PC-3 (cell line): Measurements from ENCODE around the gene NDUFV3. TPM values are rescaled to one million over a fixed set of nuclear protein-coding genes. Genes with fewer than 3 reads are reported as not detected.

Experiments used
- ATAC-seq: fragments of 200-7000 bp; cut with Tn5 transposase; 2 replicates; pipeline ENCODE4 v1.9.1; 2020; ENCODE audit warnings: mild to moderate bottlenecking, moderate library complexity
- BruUV-seq: library from RNA; stranded (reverse); fragments of 400-500 nt; replicated peaks from 2 replicates; lab custom pipeline; 2021; lab: Mats Ljungman, UMichigan
- CTCF ChIA-PET: fragments of 300-600 bp; sonication (Branson Sonifier 250); formaldehyde crosslinking; loops from one replicate; lab custom pipeline; 2022; ENCODE audit warnings: antibody characterized with exemption; lab: Charles Lee
- POLR2A ChIA-PET: fragments of 300-600 bp; sonication (Branson Sonifier 250); formaldehyde crosslinking; loops from one replicate; lab custom pipeline; 2022; ENCODE audit warnings: antibody characterized with exemption; ENCODE audit not compliant: unreplicated experiment; lab: Charles Lee
- DNase-seq: peaks from one replicate; pipeline ENCODE4 v3.0.0-alpha.2; 2015
- H2AFZ ChIP-seq: fragments of 300-600 bp; sonication (generic); 2 replicates; pipeline ENCODE4 v1.6.0; 2016; ENCODE audit warnings: antibody characterized with exemption, low read length
- H3F3A ChIP-seq: fragments of 300-600 bp; sonication (generic); one replicate; pipeline ENCODE4 v1.6.0; 2017; ENCODE audit warnings: antibody characterized with exemption, low read length, control low read depth, mild to moderate bottlenecking; ENCODE audit not compliant: unreplicated experiment
- H3K27ac ChIP-seq: fragments of 300-600 bp; sonication (generic); 2 replicates; pipeline ENCODE4 v1.5.1; 2016; ENCODE audit warnings: mild to moderate bottlenecking, low read length
- H3K27me3 ChIP-seq: fragments of 300-600 bp; sonication (generic); 2 replicates; pipeline ENCODE4 v1.6.1; 2016; ENCODE audit warnings: low read length, mixed read lengths
- H3K36me3 ChIP-seq: fragments of 300-600 bp; sonication (generic); 2 replicates; pipeline ENCODE4 v1.6.1; 2016; ENCODE audit warnings: low read depth, mixed run types, low read length, mixed read lengths
- H3K4me1 ChIP-seq: fragments of 300-600 bp; sonication (generic); 2 replicates; pipeline ENCODE4 v1.5.1; 2016; ENCODE audit warnings: low read length; ENCODE audit not compliant: insufficient read depth
- H3K4me2 ChIP-seq: fragments of 300-600 bp; sonication (generic); 2 replicates; pipeline ENCODE4 v1.6.0; 2016; ENCODE audit warnings: low read length
- H3K4me3 ChIP-seq: fragments of 300-600 bp; sonication (generic); 2 replicates; pipeline ENCODE4 v1.5.1; 2016; ENCODE audit warnings: mild to moderate bottlenecking, low read length, mixed read lengths
- H3K79me2 ChIP-seq: fragments of 300-600 bp; sonication (generic); 2 replicates; pipeline ENCODE4 v1.6.1; 2017; ENCODE audit warnings: low read length, mixed read lengths
- H3K9ac ChIP-seq: fragments of 300-600 bp; sonication (generic); 2 replicates; pipeline ENCODE4 v1.6.0; 2016; ENCODE audit warnings: mild to moderate bottlenecking, low read length
- H3K9me2 ChIP-seq: fragments of 300-600 bp; sonication (generic); replicated peaks from 2 replicates; pipeline ENCODE4 v1.6.1; 2016; ENCODE audit warnings: mixed run types, low read length, mixed read lengths
- H3K9me3 ChIP-seq: fragments of 300-600 bp; sonication (generic); 2 replicates; pipeline ENCODE4 v1.6.1; 2016; ENCODE audit warnings: low read length, mixed read lengths
- H4K20me1 ChIP-seq: fragments of 300-600 bp; sonication (generic); 2 replicates; pipeline ENCODE4 v1.6.1; 2016; ENCODE audit warnings: low read length, mixed read lengths
- CTCF ChIP-seq: fragments of 300-600 bp; sonication (generic); conservative IDR thresholded peaks from 2 replicates; pipeline ENCODE4 v1.5.1; 2017; ENCODE audit warnings: antibody characterized with exemption, low read depth, mild to moderate bottlenecking, low read length
- EZH2 ChIP-seq: fragments of 300-600 bp; sonication (generic); IDR thresholded peaks from one replicate; pipeline ENCODE4 v1.6.1; 2017; ENCODE audit warnings: antibody characterized with exemption, mild to moderate bottlenecking, low read length; ENCODE audit not compliant: unreplicated experiment
- EZH2phosphoT487 ChIP-seq: fragments of 300-600 bp; sonication (generic); IDR thresholded peaks from 2 replicates; pipeline ENCODE4 v1.6.1; 2018; ENCODE audit warnings: mild to moderate bottlenecking, antibody characterized with exemption, low read length, borderline replicate concordance
- intact Hi-C: fragments of 100-400 bp; cut with micrococcal nuclease; formaldehyde crosslinking; loops from 2 replicates; pipeline ENCODE4 v1.9.0; 2023
- total RNA-seq: library from RNA; depleted of rRNA; stranded (reverse); fragments of >200 nt; gene quantifications from 2 replicates; pipeline ENCODE4 v1.2.3, GENCODE V29; 2014

The NDUFV3 gene
- total RNA-seq, 1 experiment from 2014 or later, result 61.6 TPM

DNA sequence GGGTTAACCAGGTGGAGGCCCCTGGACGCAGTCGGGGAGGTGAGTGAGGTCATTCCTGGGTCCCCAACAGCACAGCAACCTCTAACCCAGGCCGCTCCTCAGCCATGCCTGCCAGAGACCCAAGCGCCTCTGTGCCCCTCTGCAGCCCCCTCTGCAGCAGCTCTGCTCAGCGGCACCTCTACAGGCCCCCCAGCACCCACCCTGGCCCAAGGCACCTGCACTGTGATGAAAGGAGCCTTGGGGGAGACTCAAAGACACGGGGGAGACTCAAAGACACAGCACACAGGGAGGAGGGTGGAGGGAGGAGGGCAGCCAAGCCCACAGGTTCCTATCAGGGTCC, 33.2 kb upstream of the NDUFV3 start:
- ChIA-PET CTCF (no interaction called here), POLR2A (no interaction called here)
- H3K36me3 ChIP-seq, result peaks cover 79% of the 10 kb centered on the region
- H3K27ac ChIP-seq, result no peak overlapping the region
- H3K4me3 ChIP-seq, result no peak overlapping the region
- no peak for DNase-seq
- intact Hi-C loops, result no loop called here
- H3K4me1 ChIP-seq, result no peaks in the 10 kb centered on the region
- H3F3A ChIP-seq, result no peaks in the 10 kb centered on the region
- no peaks in the 10 kb centered on the region for H3K27me3 ChIP-seq
- no peak for TF ChIP-seq EZH2phosphoT487
- TF ChIP-seq CTCF, result no peak
- no peak for TF ChIP-seq EZH2
- ATAC-seq, result no peak
- BruUV-seq, result no TSS peak
- peaks cover 73% of the 10 kb centered on the region for H3K79me2 ChIP-seq
- H3K9me2 ChIP-seq, result no peaks in the 10 kb centered on the region
- no peak overlapping the region for H3K4me2 ChIP-seq
- no peak overlapping the region for H2AFZ ChIP-seq
- no peaks in the 10 kb centered on the region for H3K9me3 ChIP-seq
- peaks cover 62% of the 10 kb centered on the region for H4K20me1 ChIP-seq
- no peak overlapping the region for H3K9ac ChIP-seq

DNA sequence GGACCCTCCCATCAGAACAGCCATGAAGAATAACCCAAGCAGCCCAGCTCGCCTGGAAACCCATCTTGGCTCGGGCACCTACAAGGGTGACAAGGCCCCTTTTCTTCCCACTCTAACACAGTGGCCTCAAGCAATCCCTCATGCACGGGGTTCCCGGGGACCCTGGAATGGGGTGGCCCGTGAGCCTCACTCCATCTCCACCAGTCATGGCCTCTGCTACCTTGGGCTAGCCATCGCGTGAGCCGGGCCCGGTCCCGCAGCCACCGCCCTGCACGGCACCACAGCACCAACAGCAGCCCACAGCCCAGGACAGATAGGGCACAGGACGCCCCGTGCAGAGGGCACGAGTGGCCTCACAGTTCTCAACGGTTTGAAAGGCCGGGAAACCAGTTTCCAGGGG, 32.8 kb upstream of the NDUFV3 start:
- Histone ChIP-seq H4K20me1 (peaks cover 64% of the 10 kb centered on the region), H3K9ac (no peak overlapping the region), H3K9me2 (no peaks in the 10 kb centered on the region), H3K36me3 (peaks cover 75% of the 10 kb centered on the region), H3K4me2 (no peak overlapping the region), H2AFZ (no peak overlapping the region), H3F3A (no peaks in the 10 kb centered on the region), H3K4me1 (no peaks in the 10 kb centered on the region), H3K27me3 (no peaks in the 10 kb centered on the region), H3K79me2 (peaks cover 78% of the 10 kb centered on the region), H3K27ac (no peak overlapping the region), H3K9me3 (no peaks in the 10 kb centered on the region), H3K4me3 (no peak overlapping the region)
- TF ChIP-seq CTCF (no peak), EZH2 (no peak), EZH2phosphoT487 (no peak)
- BruUV-seq, result no TSS peak
- CTCF ChIA-PET, result no interaction called here
- no peak for ATAC-seq
- POLR2A ChIA-PET, result no interaction called here
- no peak for DNase-seq
- intact Hi-C loops, result no loop called here

GRCh38 chr21:42861311-42861847, 31.7 kb upstream of the NDUFV3 start:
- Histone ChIP-seq H3K27ac (no peak overlapping the region), H3K4me3 (no peak overlapping the region), H3K27me3 (no peaks in the 10 kb centered on the region), H3K9me3 (no peaks in the 10 kb centered on the region), H3K79me2 (peaks cover 88% of the 10 kb centered on the region), H3K9ac (no peak overlapping the region), H4K20me1 (peaks cover 71% of the 10 kb centered on the region), H3F3A (no peaks in the 10 kb centered on the region), H3K36me3 (peaks cover 69% of the 10 kb centered on the region), H2AFZ (no peak overlapping the region), H3K4me1 (no peaks in the 10 kb centered on the region), H3K4me2 (no peak overlapping the region), H3K9me2 (no peaks in the 10 kb centered on the region)
- ChIA-PET POLR2A (no interaction called here), CTCF (interaction anchor here (0.7 kb wide), 1 partner anchor 32 kb away, joined by 4 read pairs; the partner anchor contains the start of gene NDUFV3)
- no TSS peak for BruUV-seq
- intact Hi-C loops, result no loop called here
- no peak for DNase-seq
- no peak for TF ChIP-seq EZH2
- TF ChIP-seq CTCF, result no peak
- TF ChIP-seq EZH2phosphoT487, result no peak
- ATAC-seq, result no peak
